ENCODE results near the gene SPAG16. TPM values are rescaled to one million over a fixed set of nuclear protein-coding genes. Genes with fewer than 3 reads are reported as not detected.

SPAG16 gene
- polyA plus RNA-seq, 1 of the 3 experiments (the other 2 are of a cell fraction), result 29.5 TPM

- H3K79me2 ChIP-seq (ENCODE audit: insufficient read depth), result no peaks in the 10 kb centered on the region
- no peaks in the 10 kb centered on the region for H3K9me2 ChIP-seq
- no peaks in the 10 kb centered on the region for H3K36me3 ChIP-seq (replicated peaks in 1 of 2; ENCODE audit: control insufficient read depth in 1 of 2, insufficient read depth in 2 of 2, low read length in 1 of 2)
- H4K20me1 ChIP-seq (ENCODE audit: insufficient read depth), result no peaks in the 10 kb centered on the region
- no peak overlapping the region for H3K4me3 ChIP-seq (ENCODE audit: low read depth in 2 of 2, low read length in 1 of 2)
- H3K27me3 ChIP-seq (ENCODE audit: insufficient read depth), result no peaks in the 10 kb centered on the region
- H3K4me2 ChIP-seq, result peak overlapping the region; percentile 64
- peaks cover 0 to 13% of the 10 kb centered on the region in 2 experiments; a peak in 1 of 4 replicates for H3K4me1 ChIP-seq (ENCODE audit: control insufficient read depth in 1 of 2, insufficient read depth in 2 of 2, low read depth in 1 of 2, low read length in 1 of 2)
- ChIA-PET CTCF (no interaction called here), POLR2A (no interaction called here)
- peak overlapping the region; percentile 47 for H2AFZ ChIP-seq (ENCODE audit: low read depth)
- H3F3A ChIP-seq (replicated peaks; ENCODE audit: insufficient read depth), result peaks cover 10% of the 10 kb centered on the region
- DNase-seq, result no peak
- WGBS (ENCODE audit: low lambda C conversion rate), result 12% methylated on average over 3 of the region's 3 CpGs
- H3K9me3 ChIP-seq, result 0 out of 2 replicates have a peak, but pooled peaks cover 5% of the 10 kb centered on the region
- peak; percentile 54; the same call in 1 of the 2 replicates for TF ChIP-seq PBX3 (IDR thresholded peaks at IDR 0.05)
- TF ChIP-seq FOSL2 (IDR thresholded peaks at IDR 0.05; ENCODE audit: borderline replicate concordance, low read depth), result peak; percentile 56; the same call in 1 of the 2 replicates
- no peak for TF ChIP-seq IRF3 (IDR thresholded peaks at IDR 0.05; ENCODE audit: low read depth, low read length)
- no peak for TF ChIP-seq MXI1 (IDR thresholded peaks at IDR 0.05; ENCODE audit: low read depth, low read length)
- no peak for TF ChIP-seq SMC3 (IDR thresholded peaks at IDR 0.05; ENCODE audit: low read depth, low read length)
- no peak for TF ChIP-seq NFIC (IDR thresholded peaks at IDR 0.05; ENCODE audit: borderline replicate concordance)
- TF ChIP-seq JUND (IDR thresholded peaks at IDR 0.05), result 0 out of 2 replicates have a peak, but pooled peaks have one; percentile 30
- peak in 1 of 2 experiments; percentile 21; a peak in 1 of 4 replicates for TF ChIP-seq EP300 (IDR thresholded peaks at IDR 0.05; ENCODE audit: borderline replicate concordance in 1 of 2, low read depth in 1 of 2, low read length in 1 of 2)
- TF ChIP-seq SIN3A (IDR thresholded peaks at IDR 0.05; ENCODE audit: borderline replicate concordance, low read depth, low read length), result no peak
- peak overlapping the region in 1 of 2 experiments; percentile 53; a peak in 2 of 4 replicates for H3K27ac ChIP-seq (ENCODE audit: low read depth in 2 of 2, low read length in 1 of 2)
- H3K9ac ChIP-seq, result no peak overlapping the region
Observed at GRCh38 chr2:214311931-214312749, 1027.9 kb downstream of the SPAG16 start.

GRCh38 chr2:214315324-214315723 is 1031.1 kb downstream of the SPAG16 start:
- Histone ChIP-seq H3F3A (replicated peaks; ENCODE audit: insufficient read depth) (peaks cover 10% of the 10 kb centered on the region), H3K79me2 (ENCODE audit: insufficient read depth) (no peaks in the 10 kb centered on the region), H3K9me2 (no peaks in the 10 kb centered on the region), H3K4me1 (ENCODE audit: control insufficient read depth in 1 of 2, insufficient read depth in 2 of 2, low read depth in 1 of 2, low read length in 1 of 2) (peaks cover 0 to 13% of the 10 kb centered on the region in 2 experiments; a peak in 1 of 4 replicates), H3K27me3 (ENCODE audit: insufficient read depth) (no peaks in the 10 kb centered on the region), H3K36me3 (replicated peaks in 1 of 2; ENCODE audit: control insufficient read depth in 1 of 2, insufficient read depth in 2 of 2, low read length in 1 of 2) (no peaks in the 10 kb centered on the region), H3K4me2 (no peak overlapping the region), H3K4me3 (ENCODE audit: low read depth in 2 of 2, low read length in 1 of 2) (no peak overlapping the region), H4K20me1 (ENCODE audit: insufficient read depth) (no peaks in the 10 kb centered on the region), H3K27ac (ENCODE audit: low read depth in 2 of 2, low read length in 1 of 2) (no peak overlapping the region), H3K9me3 (no peaks in the 10 kb centered on the region), H3K9ac (no peak overlapping the region), H2AFZ (ENCODE audit: low read depth) (no peak overlapping the region)
- WGBS (ENCODE audit: low lambda C conversion rate), result 79% methylated on average over 3 of the region's 3 CpGs
- DNase-seq, result no peak
- TF ChIP-seq MEF2A (IDR thresholded peaks at IDR 0.05; ENCODE audit: borderline replicate concordance, low read depth), result no peak
- no peak for TF ChIP-seq ELF1 (IDR thresholded peaks at IDR 0.05)
- no peak for TF ChIP-seq TCF12 (IDR thresholded peaks at IDR 0.05)
- CTCF ChIA-PET, result interaction anchor here (1.0 to 1.1 kb wide), 2 partner anchors 23 to 312 kb away, joined by 3 to 4 read pairs; no protein-coding TSS in a partner anchor
- POLR2A ChIA-PET, result no interaction called here
